GM12801 (cell line): ENCODE data around the gene HNRNPLL.

Experiments
- CTCF ChIP-seq: IDR thresholded peaks from one replicate; pipeline ENCODE4 v1.5.1; 2011; ENCODE audit warnings: control low read depth; ENCODE audit not compliant: insufficient read length; ENCODE audit errors: extremely low read depth

Gene HNRNPLL

GRCh38 chr2:38635139-38635538, 32.4 kb upstream of the HNRNPLL start:
- no peak for TF ChIP-seq CTCF

- no peak for TF ChIP-seq CTCF
These were observed 32.0 kb upstream of the HNRNPLL start for GRCh38 chr2:38634684-38635083.

- TF ChIP-seq CTCF, result no peak
These were observed 31.2 kb upstream of the HNRNPLL start for GRCh38 chr2:38633895-38634294.

- no peak for TF ChIP-seq CTCF
These were observed 30.3 kb upstream of the HNRNPLL start for GRCh38 chr2:38632980-38633379.

- no peak for TF ChIP-seq CTCF
These were observed 29.2 kb upstream of the HNRNPLL start for GRCh38 chr2:38631976-38632375.

- no peak for TF ChIP-seq CTCF
These were observed 27.0 kb upstream of the HNRNPLL start for GRCh38 chr2:38629684-38630083.

- TF ChIP-seq CTCF, result no peak
These were observed 24.7 kb upstream of the HNRNPLL start for GRCh38 chr2:38627391-38627790.
